NCI-H128 (cell line): ENCODE results near the gene TAS2R4.
"Not testable (repeated sequence)": the region's sequence is repeated elsewhere in the genome, so short reads cannot be mapped to it uniquely, and the experiment has no call there.

Source experiments
- DNase-seq: peaks from one replicate; lab custom pipeline; 2025; ENCODE audit not compliant: unreplicated experiment; lab: John Stamatoyannopoulos, UW

The TAS2R4 gene

GRCh38 chr7:141776374-141776773 is at the start of gene TAS2R4:
Gene TAS2R4 (plus strand): TSS chr7:141776674. CDS start chr7:141778489, 1,815 bp downstream.
- no peak for DNase-seq

GRCh38 chr7:141729020-141729419 is 47.5 kb upstream of the TAS2R4 start:
- no peak for DNase-seq

GRCh38 chr7:141731476-141732149 is 44.9 kb upstream of the TAS2R4 start:
- no peak for DNase-seq

- DNase-seq: no peak
These were observed 39.2 kb upstream of the TAS2R4 start for GRCh38 chr7:141737118-141737835.

GRCh38 chr7:141737836-141738591 is 38.5 kb upstream of the TAS2R4 start, which contains the start of gene SSBP1:
Gene SSBP1 (plus strand): TSS chr7:141738358. CDS start chr7:141739167, 809 bp downstream.
- DNase-seq: peak; percentile 94

GRCh38 chr7:141738592-141739013 is 37.9 kb upstream of the TAS2R4 start:
- DNase-seq: no peak

- DNase-seq: no peak
These were observed 37.2 kb upstream of the TAS2R4 start for GRCh38 chr7:141739250-141739649.

- DNase-seq: no peak
These were observed 34.2 kb upstream of the TAS2R4 start for GRCh38 chr7:141742229-141742628.

GRCh38 chr7:141744131-141744530 is 32.3 kb upstream of the TAS2R4 start:
- DNase-seq: no peak

- DNase-seq: no peak
These were observed 28.1 kb upstream of the TAS2R4 start for GRCh38 chr7:141748396-141748795.

GRCh38 chr7:141751904-141752303 is 24.6 kb upstream of the TAS2R4 start:
- DNase-seq: not testable (repeated sequence)

- DNase-seq: no peak
These were observed 23.8 kb upstream of the TAS2R4 start for GRCh38 chr7:141752634-141753033.

- no peak for DNase-seq
These were observed 21.5 kb upstream of the TAS2R4 start for GRCh38 chr7:141754939-141755338.

- no peak for DNase-seq
These were observed 12.7 kb upstream of the TAS2R4 start, which contains the start of gene TAS2R3 for GRCh38 chr7:141763797-141764196. Gene TAS2R3 (plus strand): TSS chr7:141764097. CDS start chr7:141764159, 62 bp downstream.

- not testable (repeated sequence) for DNase-seq
These were observed 6.3 kb upstream of the TAS2R4 start for GRCh38 chr7:141770083-141770583.

GRCh38 chr7:141785706-141786552 is 9.5 kb downstream of the TAS2R4 start:
- peak; percentile 4 for DNase-seq

- DNase-seq: no peak
These were observed 11.8 kb downstream of the TAS2R4 start for GRCh38 chr7:141788296-141788695.

GRCh38 chr7:141789917-141790316 is 13.4 kb downstream of the TAS2R4 start, which contains the start of gene TAS2R5:
Gene TAS2R5 (plus strand): TSS chr7:141790217. CDS start chr7:141790362, 145 bp downstream.
- no peak for DNase-seq

GRCh38 chr7:141792526-141792925 is 16.1 kb downstream of the TAS2R4 start:
- DNase-seq: no peak

- no peak for DNase-seq
These were observed 43.6 kb downstream of the TAS2R4 start for GRCh38 chr7:141820067-141820466.
